H1 (cell line): ENCODE results near the gene CCDC152. TPM values are rescaled to one million over a fixed set of nuclear protein-coding genes. Genes with fewer than 3 reads are reported as not detected.

Experiments used
- CTCF ChIA-PET: fragments of 300-600 bp; sonication (Branson Sonifier 250); formaldehyde crosslinking; loops from one replicate; lab custom pipeline; 2021; ENCODE audit not compliant: partially characterized antibody; lab: Charles Lee
- POLR2A ChIA-PET: fragments of 300-600 bp; sonication (Branson Sonifier 250); formaldehyde crosslinking; loops from one replicate; lab custom pipeline; 2021; ENCODE audit warnings: inconsistent platforms; ENCODE audit not compliant: partially characterized antibody; lab: Charles Lee
- DNase-seq, 2 experiments: peaks; one replicate each; pipeline versions ENCODE4 v3.0.0 to v3.0.0-alpha.2; 2010 to 2022; ENCODE audit warnings: low spot score in 2 of 2, low read depth in 1 of 2, mixed read lengths in 1 of 2
- FAIRE-seq: peaks from 2 replicates; lab custom pipeline; 2011; peaks lifted over from hg19 to GRCh38; lab: Jason Lieb, UNC
- H2AFZ ChIP-seq: 2 replicates; pipeline ENCODE4 v1.8.1; 2012; ENCODE audit warnings: low read length, inconsistent platforms
- H2AK5ac ChIP-seq: 2 replicates; pipeline ENCODE4 v1.6.1; 2013; ENCODE audit warnings: low read depth, low read length
- H2BK120ac ChIP-seq: replicated peaks from 2 replicates; pipeline ENCODE3; 2013; ENCODE audit warnings: low read depth, low read length, inconsistent platforms
- H2BK12ac ChIP-seq: 2 replicates; pipeline ENCODE4 v1.6.1; 2013; ENCODE audit warnings: low read depth, low read length
- H2BK15ac ChIP-seq: 2 replicates; pipeline ENCODE4 v1.6.1; 2013; ENCODE audit warnings: low read length
- H2BK20ac ChIP-seq: 2 replicates; pipeline ENCODE4 v1.6.1; 2013; ENCODE audit warnings: low read length
- H2BK5ac ChIP-seq: 2 replicates; pipeline ENCODE4 v1.6.1; 2013; ENCODE audit warnings: low read depth, low read length
- H3K14ac ChIP-seq: 2 replicates; pipeline ENCODE4 v1.6.1; 2013; ENCODE audit warnings: inconsistent platforms; ENCODE audit not compliant: insufficient read length
- H3K18ac ChIP-seq: 2 replicates; pipeline ENCODE4 v1.6.1; 2013; ENCODE audit warnings: low read length; ENCODE audit errors: extremely low read depth
- H3K23ac ChIP-seq: 2 replicates; pipeline ENCODE4 v1.6.1; 2013; ENCODE audit warnings: inconsistent platforms; ENCODE audit not compliant: insufficient read length
- H3K23me2 ChIP-seq: 2 replicates; pipeline ENCODE4 v1.6.1; 2013; ENCODE audit warnings: low read depth, low read length
- H3K27ac ChIP-seq: 2 replicates; pipeline ENCODE4 v1.6.1; 2011; ENCODE audit warnings: low read depth, low read length, inconsistent platforms
- H3K27me3 ChIP-seq, 4 experiments: replicated peaks in 1 of 4; 1 replicate in 1 of 4; 2 replicates in 3 of 4; pipeline versions ENCODE4 v1.6.1 to v1.8.1; 2011 to 2013; ENCODE audit warnings: low read length in 3 of 4, mild to moderate bottlenecking in 3 of 4, inconsistent platforms in 2 of 4, mixed read lengths in 2 of 4, moderate library complexity in 1 of 4; ENCODE audit not compliant: control insufficient read depth in 3 of 4, insufficient read depth in 3 of 4; ENCODE audit errors: extremely low read depth in 1 of 4
- H3K36me3 ChIP-seq, 4 experiments: 2 replicates each; pipeline versions ENCODE4 v1.6.1 to v1.8.1; 2011 to 2013; ENCODE audit warnings: mild to moderate bottlenecking in 4 of 4, low read length in 3 of 4, moderate library complexity in 2 of 4, control low read depth in 1 of 4, inconsistent platforms in 1 of 4; ENCODE audit not compliant: insufficient read depth in 4 of 4, control insufficient read depth in 2 of 4
- H3K4ac ChIP-seq: replicated peaks from 2 replicates; pipeline ENCODE3; 2013; ENCODE audit warnings: low read length, low read depth, mixed read lengths, inconsistent platforms; ENCODE audit not compliant: insufficient read length
- H3K4me1 ChIP-seq, 4 experiments: replicated peaks in 1 of 4; 1 replicate in 1 of 4; 2 replicates in 3 of 4; pipeline versions ENCODE4 v1.6.1 to v1.8.1; 2011 to 2013; ENCODE audit warnings: low read length in 3 of 4, inconsistent platforms in 2 of 4, mixed read lengths in 1 of 4; ENCODE audit not compliant: insufficient read depth in 4 of 4, control insufficient read depth in 3 of 4
- H3K4me2 ChIP-seq, 2 experiments: 2 replicates each; pipeline versions ENCODE4 v1.6.1 to v1.8.1; 2011 to 2013; ENCODE audit warnings: low read depth in 2 of 2, low read length in 2 of 2, control low read depth in 1 of 2, inconsistent platforms in 1 of 2, mild to moderate bottlenecking in 1 of 2; ENCODE audit not compliant: insufficient read depth in 1 of 2
- H3K4me3 ChIP-seq, 4 experiments: fragments of 200-600, 300-600 bp in 1 of 4; sonication (generic), shearing (Covaris generic), sonication (Bioruptor Twin) in 1 of 4; 2 replicates each; pipeline versions ENCODE4 v1.5.1 to v1.8.1; 2011 to 2016; ENCODE audit warnings: low read length in 4 of 4, low read depth in 3 of 4, control low read depth in 2 of 4, inconsistent platforms in 2 of 4, mild to moderate bottlenecking in 2 of 4, mixed read lengths in 1 of 4, moderate library complexity in 1 of 4; ENCODE audit not compliant: insufficient read depth in 2 of 4; ENCODE audit errors: extremely low read depth in 1 of 4
- H3K56ac ChIP-seq: replicated peaks from 2 replicates; pipeline ENCODE3; 2013; ENCODE audit warnings: low read depth, mild to moderate bottlenecking, mixed read lengths, low read length, inconsistent platforms; ENCODE audit not compliant: insufficient read length
- H3K79me1 ChIP-seq: 2 replicates; pipeline ENCODE4 v1.6.1; 2013; ENCODE audit warnings: low read depth, low read length, control low read depth
- H3K79me2 ChIP-seq, 2 experiments: 2 replicates each; pipeline versions ENCODE4 v1.6.1 to v1.8.1; 2012 to 2013; ENCODE audit warnings: low read length in 2 of 2, mild to moderate bottlenecking in 2 of 2, inconsistent platforms in 1 of 2; ENCODE audit not compliant: insufficient read depth in 2 of 2, control insufficient read depth in 1 of 2
- H3K9ac ChIP-seq, 4 experiments: replicated peaks in 1 of 4; 1 replicate in 1 of 4; 2 replicates in 3 of 4; pipeline versions ENCODE4 v1.6.1 to v1.8.1; 2011 to 2013; ENCODE audit warnings: low read depth in 3 of 4, low read length in 3 of 4, control low read depth in 2 of 4, mild to moderate bottlenecking in 2 of 4, moderate library complexity in 2 of 4, inconsistent platforms in 1 of 4; ENCODE audit errors: extremely low read depth in 1 of 4
- H3K9me3 ChIP-seq, 2 experiments: 2 replicates each; pipeline versions ENCODE4 v1.6.1 to v1.8.1; 2012 to 2013; ENCODE audit warnings: mild to moderate bottlenecking in 2 of 2, moderate library complexity in 2 of 2, control low read depth in 1 of 2, inconsistent platforms in 1 of 2, low read depth in 1 of 2, low read length in 1 of 2, mixed read lengths in 1 of 2; ENCODE audit not compliant: insufficient read depth in 2 of 2
- H4K20me1 ChIP-seq, 2 experiments: replicated peaks in 1 of 2; 2 replicates each; pipeline versions ENCODE3 to v1.8.1; 2011 to 2013; ENCODE audit warnings: inconsistent platforms in 2 of 2, low read length in 2 of 2, mild to moderate bottlenecking in 1 of 2; ENCODE audit not compliant: insufficient read depth in 2 of 2, control insufficient read depth in 1 of 2
- H4K5ac ChIP-seq: 2 replicates; pipeline ENCODE4 v1.6.1; 2013; ENCODE audit warnings: low read length, low read depth, mixed read lengths, inconsistent platforms; ENCODE audit not compliant: insufficient read length
- H4K8ac ChIP-seq: 2 replicates; pipeline ENCODE4 v1.8.0; 2013; ENCODE audit warnings: mild to moderate bottlenecking, moderate library complexity, low read length, inconsistent platforms; ENCODE audit not compliant: insufficient read depth; ENCODE audit errors: extremely low read depth
- H4K91ac ChIP-seq: replicated peaks from 2 replicates; pipeline ENCODE3; 2013; ENCODE audit warnings: low read length, mixed read lengths, inconsistent platforms; ENCODE audit not compliant: insufficient read length
- BRCA1 ChIP-seq: IDR thresholded peaks from 2 replicates; pipeline ENCODE4 v1.6.1; 2012; ENCODE audit warnings: low read depth, low read length, improper control_type of control experiment
- KDM5A ChIP-seq: fragments of 200-600 bp; IDR thresholded peaks from 2 replicates; pipeline ENCODE4 v1.7.1; 2012; ENCODE audit warnings: mild to moderate bottlenecking, low read length, inconsistent platforms, mixed read lengths
- NRF1 ChIP-seq: IDR thresholded peaks from 2 replicates; pipeline ENCODE4 v1.6.1; 2011; ENCODE audit warnings: mild to moderate bottlenecking, low read depth, low read length, improper control_type of control experiment
- RAD21 ChIP-seq, 2 experiments: IDR thresholded peaks in 1 of 2; conservative IDR thresholded peaks in 1 of 2; 2 replicates each; pipeline ENCODE4 v1.6.1; 2011; ENCODE audit warnings: low read depth in 2 of 2, low read length in 2 of 2, improper control_type of control experiment in 1 of 2, inconsistent platforms in 1 of 2, mild to moderate bottlenecking in 1 of 2, moderate library complexity in 1 of 2
- RBBP5 ChIP-seq: IDR thresholded peaks from 2 replicates; pipeline ENCODE4 v1.7.1; 2012; ENCODE audit warnings: low read depth, mild to moderate bottlenecking, inconsistent platforms, low read length, moderate library complexity, borderline replicate concordance
- SIX5 ChIP-seq: IDR thresholded peaks from 2 replicates; pipeline ENCODE4 v1.6.1; 2011; ENCODE audit warnings: mild to moderate bottlenecking, low read depth, low read length
- YY1 ChIP-seq: IDR thresholded peaks from 2 replicates; pipeline ENCODE4 v1.6.1; 2011; ENCODE audit warnings: low read depth, mild to moderate bottlenecking, low read length
- WGBS, 2 experiments: shearing (Covaris generic) in 1 of 2; methylation state at CpG; one replicate each; pipeline versions ENCODE4 v1.1.6 to v1.1.7; 2013 to 2015; ENCODE audit warnings: low lambda C conversion rate in 2 of 2, mixed read lengths in 2 of 2, inconsistent platforms in 1 of 2, low coverage in 1 of 2, missing lambda C conversion rate in 1 of 2; ENCODE audit not compliant: insufficient replicate concordance in 2 of 2, insufficient coverage in 1 of 2, insufficient read length in 1 of 2; ENCODE audit errors: extremely low coverage in 1 of 2, missing lambda C conversion rate in 1 of 2; 5-methylcytosine and 5-hydroxymethylcytosine counted together
- polyA plus RNA-seq, 7 experiments: library from polyadenylated mRNA; depleted of rRNA in 3 of 7; stranded (reverse) in 5 of 7; unstranded in 2 of 7; fragments of >200 nt in 5 of 7; fragments of 200-250 nt in 2 of 7; gene quantifications; 1 replicate in 5 of 7; 2 replicates in 1 of 7; 4 replicates in 1 of 7; pipeline versions ENCODE4 v1.2.1 to v1.2.3, GENCODE V29; 2011 to 2013; ENCODE audit warnings: missing spikeins in 2 of 7, mixed read lengths in 2 of 7
- total RNA-seq: library from RNA; stranded (reverse); fragmentation: NEBNext Ultra II Directional; extraction: Animal tissue kit (Norgen Biotek cat#: 25700); gene quantifications from 2 replicates; pipeline ENCODE4 v1.2.1, GENCODE V29; 2021
- TF ChIP-seq, protein P1 (sequence below): IDR thresholded peaks from 2 replicates; pipeline ENCODE4 v1.6.1; 2012; ENCODE audit warnings: low read length, inconsistent platforms
- TF ChIP-seq, protein P2 (sequence below): IDR thresholded peaks from 2 replicates; pipeline ENCODE4 v1.6.1; 2012; ENCODE audit warnings: inconsistent platforms

The CCDC152 gene
- total and polyA plus RNA-seq, 2 of the 8 experiments (the other 6 are each of a cell fraction or from before 2014, with no cell fraction given): 2.6 to 9.5 TPM

DNA sequence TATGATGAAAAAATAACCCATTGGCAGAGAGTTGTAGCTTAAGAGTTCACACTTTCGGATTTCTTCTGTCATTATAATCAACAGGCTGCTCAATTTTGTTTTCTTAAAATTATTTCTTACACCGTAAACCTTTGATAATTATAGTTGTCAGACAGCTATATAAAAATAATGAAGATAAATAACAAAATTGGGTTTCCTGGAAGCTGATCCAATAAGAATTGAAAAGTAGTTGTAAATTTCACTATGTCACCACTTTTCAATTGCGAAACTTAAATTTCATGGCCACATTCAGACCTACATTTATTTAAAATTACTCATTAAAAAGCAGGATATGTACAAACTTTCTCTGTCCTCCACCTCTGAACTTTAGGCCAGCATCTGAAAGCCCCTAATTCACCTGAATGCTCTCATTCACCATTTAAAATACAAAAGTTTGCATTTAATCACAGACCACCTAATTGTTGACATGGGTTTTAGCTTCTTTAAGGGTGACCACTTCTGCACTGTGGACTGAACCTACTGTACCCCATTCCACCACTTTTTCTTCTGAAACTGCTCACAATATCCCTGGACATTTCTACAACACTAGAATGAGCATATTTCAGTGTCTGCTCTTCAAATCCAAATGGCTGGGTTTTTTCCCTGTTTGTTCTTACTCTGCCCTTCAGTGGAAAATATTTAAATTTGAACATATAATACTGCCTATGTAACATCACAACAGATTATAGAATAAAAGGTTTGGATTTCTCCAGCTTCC is 54.4 kb downstream of the CCDC152 start:
- CTCF ChIA-PET: interaction anchor here (0.8 to 2.2 kb wide), 2 partner anchors 44 to 78 kb away, joined by 3 to 8 read pairs; no protein-coding TSS in a partner anchor
- POLR2A ChIA-PET: interaction anchor here (1.9 kb wide), 1 partner anchor 9 kb away, joined by 4 read pairs; no protein-coding TSS in a partner anchor
- Histone ChIP-seq H3K18ac (no peak overlapping the region), H2BK20ac (no peak overlapping the region), H3K14ac (no peak overlapping the region), H3K27me3 (no peaks in the 10 kb centered on the region), H3K27ac (no peak overlapping the region), H4K91ac (no peak overlapping the region), H3K9me3 (no peaks in the 10 kb centered on the region), H3K79me2 (peaks cover 0 to 6% of the 10 kb centered on the region in 2 experiments; a peak in 1 of 4 replicates), H2BK5ac (no peak overlapping the region), H3K36me3 (peaks cover 0 to 9% (median 1%) of the 10 kb centered on the region in 4 experiments; a peak in 2 of 8 replicates), H3K4me1 (peaks cover 7 to 13% (median 10%) of the 10 kb centered on the region in 4 experiments; a peak in 5 of 7 replicates), H3K4me2 (peak overlapping the region; percentile 58 to 78), H3K4me3 (peak overlapping the region; percentile 19 to 53 (median 28); a peak in 6 of 8 replicates), H3K79me1 (no peaks in the 10 kb centered on the region), H2BK12ac (no peak overlapping the region), H3K9ac (peak overlapping the region in 1 of 4 experiments; percentile 58; a peak in 1 of 7 replicates), H3K56ac (no peak overlapping the region), H3K23me2 (no peaks in the 10 kb centered on the region), H3K23ac (no peak overlapping the region), H2AK5ac (no peak overlapping the region), H2BK120ac (no peak overlapping the region), H3K4ac (no peak overlapping the region), H4K8ac (no peak overlapping the region), H4K5ac (no peak overlapping the region), H2AFZ (no peak overlapping the region), H4K20me1 (no peaks in the 10 kb centered on the region), H2BK15ac (no peak overlapping the region)
- FAIRE-seq: no peak
- TF ChIP-seq, protein P1, sequence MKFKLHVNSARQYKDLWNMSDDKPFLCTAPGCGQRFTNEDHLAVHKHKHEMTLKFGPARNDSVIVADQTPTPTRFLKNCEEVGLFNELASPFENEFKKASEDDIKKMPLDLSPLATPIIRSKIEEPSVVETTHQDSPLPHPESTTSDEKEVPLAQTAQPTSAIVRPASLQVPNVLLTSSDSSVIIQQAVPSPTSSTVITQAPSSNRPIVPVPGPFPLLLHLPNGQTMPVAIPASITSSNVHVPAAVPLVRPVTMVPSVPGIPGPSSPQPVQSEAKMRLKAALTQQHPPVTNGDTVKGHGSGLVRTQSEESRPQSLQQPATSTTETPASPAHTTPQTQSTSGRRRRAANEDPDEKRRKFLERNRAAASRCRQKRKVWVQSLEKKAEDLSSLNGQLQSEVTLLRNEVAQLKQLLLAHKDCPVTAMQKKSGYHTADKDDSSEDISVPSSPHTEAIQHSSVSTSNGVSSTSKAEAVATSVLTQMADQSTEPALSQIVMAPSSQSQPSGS: no peak
- TF ChIP-seq BRCA1: no peak
- TF ChIP-seq YY1: no peak
- TF ChIP-seq KDM5A: no peak
- TF ChIP-seq NRF1: no peak
- no peak for TF ChIP-seq SIX5
- TF ChIP-seq RAD21 (IDR thresholded peaks at IDR 0.05 in 1 of 2, conservative IDR thresholded peaks at IDR 0.05 in 1 of 2; ENCODE audit: low read depth in 2 of 2, low read length in 2 of 2): no peak
- TF ChIP-seq, protein P2, sequence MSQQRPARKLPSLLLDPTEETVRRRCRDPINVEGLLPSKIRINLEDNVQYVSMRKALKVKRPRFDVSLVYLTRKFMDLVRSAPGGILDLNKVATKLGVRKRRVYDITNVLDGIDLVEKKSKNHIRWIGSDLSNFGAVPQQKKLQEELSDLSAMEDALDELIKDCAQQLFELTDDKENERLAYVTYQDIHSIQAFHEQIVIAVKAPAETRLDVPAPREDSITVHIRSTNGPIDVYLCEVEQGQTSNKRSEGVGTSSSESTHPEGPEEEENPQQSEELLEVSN: no peak
- no peak for TF ChIP-seq RBBP5
- no peak for DNase-seq
- WGBS, 2 experiments: 88% methylated on average over 3 of the region's 3 CpGs; no CpG with 5 or more reads in 1 of the 2 experiments
